ENCODE results near the gene MVK. TPM values are rescaled to one million over a fixed set of nuclear protein-coding genes. Genes with fewer than 3 reads are reported as not detected.
A peak's percentile ranks its signal among the peaks of the same experiment; 100 is the strongest.

Gene MVK
- total RNA-seq, 3 donors from 2014 or later, result 18.9 to 30.0 (median 29.8) TPM

- ATAC-seq (no peak), DNase-seq (no peak)
- Histone ChIP-seq H3K4me3 (no peak overlapping the region), H3K36me3 (ENCODE audit: low read depth) (no peaks in the 10 kb centered on the region), H3K4me1 (ENCODE audit: low read depth) (no peaks in the 10 kb centered on the region), H3K9me3 (no peaks in the 10 kb centered on the region)
- intact Hi-C loops (cut with DNase I, micrococcal nuclease), result no loop called here
- TF ChIP-seq CTCF (IDR thresholded peaks at IDR 0.05), result no peak
Measured at GRCh38 chr12:109567296-109567695, 6.3 kb upstream of the MVK start.

GRCh38 chr12:109567967-109568366, 5.6 kb upstream of the MVK start:
- no peak for TF ChIP-seq CTCF (IDR thresholded peaks at IDR 0.05)
- ATAC-seq (no peak), DNase-seq (peak in 1 of 3 donors; percentile 4)
- no peaks in the 10 kb centered on the region for H3K36me3 ChIP-seq (ENCODE audit: low read depth)
- intact Hi-C loops (cut with DNase I, micrococcal nuclease), result no loop called here
- H3K4me3 ChIP-seq, result no peak overlapping the region
- no peaks in the 10 kb centered on the region for H3K9me3 ChIP-seq
- H3K4me1 ChIP-seq (ENCODE audit: low read depth), result peaks cover 4% of the 10 kb centered on the region

- no peak overlapping the region for H3K4me3 ChIP-seq
- H3K9me3 ChIP-seq, result no peaks in the 10 kb centered on the region
- no peak for TF ChIP-seq CTCF (IDR thresholded peaks at IDR 0.05)
- intact Hi-C loops (cut with DNase I, micrococcal nuclease), result no loop called here
- peaks cover 4% of the 10 kb centered on the region for H3K4me1 ChIP-seq (ENCODE audit: low read depth)
- ATAC-seq (no peak), DNase-seq (peak in 1 of 3 donors; percentile 17)
- H3K36me3 ChIP-seq (ENCODE audit: low read depth), result no peaks in the 10 kb centered on the region
Measured at GRCh38 chr12:109568486-109568885, 5.1 kb upstream of the MVK start.

GRCh38 chr12:109571773-109572505, 1.7 kb upstream of the MVK start:
- Histone ChIP-seq H3K4me1 (ENCODE audit: low read depth) (peaks cover 12% of the 10 kb centered on the region), H3K4me3 (no peak overlapping the region), H3K36me3 (ENCODE audit: low read depth) (no peaks in the 10 kb centered on the region), H3K9me3 (no peaks in the 10 kb centered on the region)
- intact Hi-C loops (cut with DNase I, micrococcal nuclease), result no loop called here
- DNase-seq, result no peak
- ATAC-seq, result no peak
- no peak for TF ChIP-seq CTCF (IDR thresholded peaks at IDR 0.05)

GRCh38 chr12:109572506-109572845, 1.1 kb upstream of the MVK start:
- ATAC-seq (no peak), DNase-seq (no peak)
- H3K4me1 ChIP-seq (ENCODE audit: low read depth), result peaks cover 12% of the 10 kb centered on the region
- no peak overlapping the region for H3K4me3 ChIP-seq
- TF ChIP-seq CTCF (IDR thresholded peaks at IDR 0.05), result no peak
- no peaks in the 10 kb centered on the region for H3K9me3 ChIP-seq
- no peaks in the 10 kb centered on the region for H3K36me3 ChIP-seq (ENCODE audit: low read depth)
- intact Hi-C loops (cut with DNase I, micrococcal nuclease), result no loop called here

GRCh38 chr12:109573914-109574244, 285 bp downstream of the MVK start:
- ATAC-seq (no peak), DNase-seq (no peak)
- H3K36me3 ChIP-seq (ENCODE audit: low read depth), result no peaks in the 10 kb centered on the region
- no peak for TF ChIP-seq CTCF (IDR thresholded peaks at IDR 0.05)
- peaks cover 12% of the 10 kb centered on the region for H3K4me1 ChIP-seq (ENCODE audit: low read depth)
- intact Hi-C loops (cut with DNase I, micrococcal nuclease), result no loop called here
- peak overlapping the region; percentile 56 for H3K4me3 ChIP-seq
- no peaks in the 10 kb centered on the region for H3K9me3 ChIP-seq

Data from mucosa of descending colon (tissue), 3 donors.